Tongue (tissue), 3 donors: ENCODE data around the gene WDFY4. TPM values are rescaled to one million over a fixed set of nuclear protein-coding genes. Genes with fewer than 3 reads are reported as not detected.

Source experiments
- DNase-seq: peaks from one replicate; pipeline ENCODE4 v3.0.0-alpha.2; 2015
- small RNA-seq: library from RNA; depleted of rRNA; stranded (forward); fragments of <200 nt; gene quantifications from one replicate; pipeline ENCODE3, GENCODE V24; 2014; ENCODE audit warnings: low replicate concordance
- total RNA-seq: library from RNA; depleted of rRNA; stranded (reverse); fragments of >200 nt; gene quantifications from one replicate; pipeline ENCODE4 v1.2.3, GENCODE V29; 2014

The WDFY4 gene
- total RNA-seq, 1 donor from 2014 or later = 5.7 TPM

DNA sequence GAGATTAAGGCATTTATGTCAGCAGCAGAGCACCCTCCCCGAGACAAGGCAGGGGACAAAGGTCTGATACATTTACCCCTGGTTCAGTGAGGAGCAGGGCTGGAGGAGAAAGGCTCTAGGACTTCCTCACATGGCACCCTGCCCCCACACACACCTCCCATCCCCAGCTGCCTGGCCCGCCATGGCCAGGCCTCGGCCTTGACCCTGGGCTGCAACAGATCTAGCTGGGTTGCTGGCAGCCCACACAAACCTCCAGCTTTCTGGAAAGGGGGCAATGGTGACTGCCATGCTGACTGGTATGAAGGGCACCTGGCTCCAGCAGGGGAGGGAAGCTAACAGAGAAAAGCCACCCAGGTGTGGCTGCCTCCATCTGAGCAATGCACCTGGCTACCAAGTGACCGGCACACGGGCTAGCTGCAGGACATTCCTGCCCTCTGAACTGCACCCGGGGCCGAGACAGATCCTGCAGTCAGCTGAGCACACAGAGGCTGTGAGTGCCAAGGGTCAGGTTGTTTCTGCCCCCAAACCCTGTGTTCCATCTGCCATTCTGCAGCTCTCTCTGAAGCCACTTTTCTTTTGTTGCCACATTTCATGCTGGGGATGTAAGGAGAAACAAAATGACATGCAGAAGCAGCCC, 340.8 kb downstream of the WDFY4 start:
- DNase-seq = no peak

DNA sequence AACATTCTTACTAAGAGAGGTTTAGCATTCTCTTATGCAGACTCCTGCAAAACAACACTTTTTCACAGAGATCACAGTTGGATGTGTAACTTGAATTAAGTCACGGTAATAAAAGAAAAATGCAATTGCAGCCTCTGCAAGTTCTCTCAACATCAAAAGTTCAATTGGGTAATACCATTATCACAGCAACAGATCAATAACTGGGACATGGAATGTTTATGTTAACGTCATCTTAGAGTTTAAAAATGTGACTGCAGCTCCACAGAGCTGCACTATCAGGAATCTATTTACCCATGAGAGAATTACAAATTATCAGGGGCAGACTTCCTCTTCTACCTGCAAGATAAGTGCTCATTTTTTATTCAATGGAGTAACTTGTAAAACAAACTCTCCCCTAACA, 344.0 kb downstream of the WDFY4 start:
- DNase-seq = no peak

GRCh38 chr10:49029666-49030065, 345.0 kb downstream of the WDFY4 start:
- no peak for DNase-seq

Small RNAs within 50 kb of the gene (small RNA-seq; reads per million reads assigned to genes)
- gene MIR4294 = not detected

Other genes starting within 250 kb of the WDFY4 start
- 2.1 TPM for gene ARHGAP22, start 79.8 kb upstream of the WDFY4 start, total RNA-seq